Measurements from ENCODE around the gene YY2. TPM values are rescaled to one million over a fixed set of nuclear protein-coding genes. Genes with fewer than 3 reads are reported as not detected.

Gene YY2
- polyA plus RNA-seq, 4 donors = 0.95 to 2.1 TPM; not detected in 2

GRCh38 chrX:21881881-21882574, 26.2 kb downstream of the YY2 start:
- Histone ChIP-seq H3K9me3 (ENCODE audit: control insufficient read depth in 2 of 2, insufficient read depth in 1 of 2, low read depth in 1 of 2, low read length in 1 of 2) (no peaks in the 10 kb centered on the region), H3K36me3 (ENCODE audit: control insufficient read depth in 3 of 3, insufficient read depth in 2 of 3, low read depth in 1 of 3, low read length in 3 of 3) (peaks cover 0 to 4% (median 1%) of the 10 kb centered on the region in 3 donors), H3K27ac (ENCODE audit: low read depth in 1 of 3, low read length in 2 of 3) (no peak overlapping the region), H3K4me1 (ENCODE audit: control insufficient read depth in 3 of 3, insufficient read depth in 2 of 3, low read depth in 1 of 3, low read length in 2 of 3) (peaks cover 0 to 3% (median 0%) of the 10 kb centered on the region in 3 donors), H3K27me3 (ENCODE audit: control insufficient read depth in 3 of 3, insufficient read depth in 3 of 3, low read length in 3 of 3) (no peaks in the 10 kb centered on the region), H3K4me3 (ENCODE audit: low read depth in 1 of 3, low read length in 3 of 3) (no peak overlapping the region)
- 92 to 93% (median 93%) methylated on average over 3 of the region's 3 CpGs for WGBS, 3 donors
- DNase-seq = no peak
- FAIRE-seq = no peak

DNA sequence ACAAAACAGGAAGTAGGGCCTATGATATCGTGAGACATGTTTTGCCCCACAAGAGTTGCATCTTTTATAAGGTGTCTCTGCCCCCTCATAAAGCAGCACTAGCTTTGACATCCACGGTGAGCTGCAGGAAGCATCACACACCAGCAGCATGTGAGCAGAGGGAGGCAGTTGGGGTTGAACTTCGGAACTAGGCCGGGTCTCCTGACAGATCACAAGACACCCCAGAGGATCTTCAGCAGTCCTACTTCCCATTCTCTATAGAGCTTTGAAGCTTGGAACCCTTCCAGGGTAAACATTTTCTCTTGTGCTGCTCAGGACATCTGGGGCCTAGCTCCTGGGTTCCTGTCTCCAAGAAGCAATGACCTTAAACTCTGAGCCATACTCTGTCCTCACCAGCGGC, 27.5 kb downstream of the YY2 start:
- Histone ChIP-seq H3K4me1 (ENCODE audit: control insufficient read depth in 3 of 3, insufficient read depth in 2 of 3, low read depth in 1 of 3, low read length in 2 of 3) (peaks cover 0 to 3% (median 0%) of the 10 kb centered on the region in 3 donors), H3K36me3 (ENCODE audit: control insufficient read depth in 3 of 3, insufficient read depth in 2 of 3, low read depth in 1 of 3, low read length in 3 of 3) (peaks cover 0 to 4% (median 1%) of the 10 kb centered on the region in 3 donors), H3K27ac (ENCODE audit: low read depth in 1 of 3, low read length in 2 of 3) (peak overlapping the region in 1 of 3 donors; percentile 72), H3K9me3 (ENCODE audit: control insufficient read depth in 2 of 2, insufficient read depth in 1 of 2, low read depth in 1 of 2, low read length in 1 of 2) (no peaks in the 10 kb centered on the region), H3K27me3 (ENCODE audit: control insufficient read depth in 3 of 3, insufficient read depth in 3 of 3, low read length in 3 of 3) (no peaks in the 10 kb centered on the region), H3K4me3 (ENCODE audit: low read depth in 1 of 3, low read length in 3 of 3) (no peak overlapping the region)
- WGBS, 3 donors = 61 to 72% (median 70%) methylated on average over 5 of the region's 5 CpGs
- DNase-seq (peak; percentile 0 to 72), FAIRE-seq (no peak)

DNA sequence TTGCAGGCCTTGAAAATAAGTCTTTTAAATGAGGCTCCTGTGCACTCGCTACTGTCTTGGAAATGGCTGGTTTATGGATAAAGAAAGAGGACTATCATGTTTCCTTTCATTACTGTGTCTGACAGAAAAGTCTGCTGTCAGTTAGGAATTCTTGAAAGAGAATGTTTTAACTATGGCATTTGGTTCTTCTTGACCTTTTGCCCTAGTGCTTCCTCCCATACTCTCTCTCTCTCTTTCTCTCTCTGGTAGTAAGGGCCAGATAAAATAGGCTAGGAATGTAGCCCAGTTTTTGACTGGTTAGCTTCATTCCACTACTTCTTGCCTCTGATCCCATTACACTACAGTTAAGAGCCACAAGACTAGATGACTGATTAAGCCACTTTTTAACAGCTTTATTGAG, 29.8 kb downstream of the YY2 start:
- peaks cover 0 to 3% (median 0%) of the 10 kb centered on the region in 3 donors for H3K4me1 ChIP-seq (ENCODE audit: control insufficient read depth in 3 of 3, insufficient read depth in 2 of 3, low read depth in 1 of 3, low read length in 2 of 3)
- FAIRE-seq = no peak
- no peaks in the 10 kb centered on the region for H3K27me3 ChIP-seq (ENCODE audit: control insufficient read depth in 3 of 3, insufficient read depth in 3 of 3, low read length in 3 of 3)
- DNase-seq = no peak
- H3K27ac ChIP-seq (ENCODE audit: low read depth in 1 of 3, low read length in 2 of 3) = no peak overlapping the region
- peaks cover 0 to 2% (median 1%) of the 10 kb centered on the region in 3 donors for H3K36me3 ChIP-seq (ENCODE audit: control insufficient read depth in 3 of 3, insufficient read depth in 2 of 3, low read depth in 1 of 3, low read length in 3 of 3)
- 80 to 96% (median 94%) methylated on average over 1 of the region's 1 CpG for WGBS, 3 donors
- H3K9me3 ChIP-seq (ENCODE audit: control insufficient read depth in 2 of 2, insufficient read depth in 1 of 2, low read depth in 1 of 2, low read length in 1 of 2) = no peaks in the 10 kb centered on the region
- no peak overlapping the region for H3K4me3 ChIP-seq (ENCODE audit: low read depth in 1 of 3, low read length in 3 of 3)

DNA sequence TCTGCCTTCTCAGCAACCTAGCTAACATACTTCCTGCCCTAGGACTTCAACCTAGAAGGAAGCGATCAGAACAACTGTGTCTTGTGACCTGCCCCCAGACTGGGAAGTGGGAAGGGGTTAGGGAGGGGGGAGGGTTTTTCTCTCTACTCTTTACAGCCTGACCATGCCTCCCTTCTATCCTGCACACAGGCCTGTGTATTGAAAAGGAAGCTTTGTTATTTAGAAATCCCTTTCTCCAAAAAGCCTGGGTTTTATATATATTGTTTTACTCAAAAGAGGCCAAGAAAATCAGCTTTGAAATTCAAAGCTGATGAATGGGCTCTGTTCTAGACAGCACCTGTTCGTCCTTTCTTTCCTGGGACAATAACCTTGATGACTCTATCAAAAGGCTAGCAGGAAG, 49.5 kb downstream of the YY2 start:
- no peaks in the 10 kb centered on the region for H3K4me1 ChIP-seq (ENCODE audit: control insufficient read depth in 3 of 3, insufficient read depth in 2 of 3, low read depth in 1 of 3, low read length in 2 of 3)
- peak overlapping the region in 1 of 3 donors; percentile 14 for H3K27ac ChIP-seq (ENCODE audit: low read depth in 1 of 3, low read length in 2 of 3)
- no peaks in the 10 kb centered on the region for H3K9me3 ChIP-seq (ENCODE audit: control insufficient read depth in 2 of 2, insufficient read depth in 1 of 2, low read depth in 1 of 2, low read length in 1 of 2)
- no peaks in the 10 kb centered on the region for H3K36me3 ChIP-seq (ENCODE audit: control insufficient read depth in 3 of 3, insufficient read depth in 2 of 3, low read depth in 1 of 3, low read length in 3 of 3)
- no peaks in the 10 kb centered on the region for H3K27me3 ChIP-seq (ENCODE audit: control insufficient read depth in 3 of 3, insufficient read depth in 3 of 3, low read length in 3 of 3)
- WGBS, 3 donors = 15 to 61% (median 45%) methylated on average over 2 of the region's 2 CpGs
- FAIRE-seq = no peak
- H3K4me3 ChIP-seq (ENCODE audit: low read depth in 1 of 3, low read length in 3 of 3) = no peak overlapping the region
- no peak for DNase-seq

DNA sequence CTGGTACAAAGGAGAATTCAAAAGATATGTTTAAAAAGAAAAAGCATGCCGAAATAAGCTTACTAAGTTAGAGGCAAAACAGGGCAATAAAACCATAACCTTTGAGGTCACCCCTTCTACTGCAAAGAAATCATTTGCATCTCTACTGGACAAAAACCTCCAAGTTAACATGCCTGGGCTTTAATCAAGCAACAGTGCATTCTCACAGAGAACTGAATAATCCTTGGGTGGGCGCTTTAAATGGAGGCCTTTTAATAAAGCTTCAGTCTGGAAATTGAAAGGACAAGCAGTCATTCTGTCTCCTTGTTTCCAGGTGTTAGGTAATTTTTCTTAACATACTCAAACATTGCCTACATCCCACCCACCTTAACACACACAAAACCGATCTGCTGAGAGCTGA, 50.2 kb downstream of the YY2 start:
- Histone ChIP-seq H3K27me3 (ENCODE audit: control insufficient read depth in 3 of 3, insufficient read depth in 3 of 3, low read length in 3 of 3) (no peaks in the 10 kb centered on the region), H3K9me3 (ENCODE audit: control insufficient read depth in 2 of 2, insufficient read depth in 1 of 2, low read depth in 1 of 2, low read length in 1 of 2) (no peaks in the 10 kb centered on the region), H3K27ac (ENCODE audit: low read depth in 1 of 3, low read length in 2 of 3) (no peak overlapping the region), H3K4me1 (ENCODE audit: control insufficient read depth in 3 of 3, insufficient read depth in 2 of 3, low read depth in 1 of 3, low read length in 2 of 3) (no peaks in the 10 kb centered on the region), H3K36me3 (ENCODE audit: control insufficient read depth in 3 of 3, insufficient read depth in 2 of 3, low read depth in 1 of 3, low read length in 3 of 3) (no peaks in the 10 kb centered on the region), H3K4me3 (ENCODE audit: low read depth in 1 of 3, low read length in 3 of 3) (no peak overlapping the region)
- WGBS, 3 donors = 70 to 77% (median 76%) methylated on average over 3 of the region's 3 CpGs
- DNase-seq (no peak), FAIRE-seq (no peak)

DNA sequence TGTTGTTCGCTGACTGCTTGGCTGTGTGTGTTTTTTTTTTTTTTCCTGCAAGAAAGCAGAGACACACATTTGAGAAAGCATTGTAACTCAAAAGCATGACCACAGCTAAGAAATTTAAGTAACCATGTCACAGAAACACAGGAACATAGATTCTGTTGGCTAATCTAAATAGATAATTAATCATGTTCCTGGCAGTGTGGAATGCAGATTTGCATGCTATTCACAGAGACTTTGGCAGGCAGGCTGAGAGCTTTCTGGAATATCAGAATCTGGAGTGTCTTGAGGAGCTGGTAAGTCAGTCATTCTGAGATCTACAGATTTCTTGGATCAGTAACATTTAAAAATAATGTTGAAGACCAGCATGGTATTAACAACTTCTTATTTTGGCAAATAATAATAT, 51.5 kb downstream of the YY2 start:
- no peak for DNase-seq

More for the DNA sequence above, 51.5 kb downstream of the YY2 start:
- FAIRE-seq = no peak
- Histone ChIP-seq H3K4me3 (ENCODE audit: low read depth in 1 of 3, low read length in 3 of 3) (no peak overlapping the region), H3K9me3 (ENCODE audit: control insufficient read depth in 2 of 2, insufficient read depth in 1 of 2, low read depth in 1 of 2, low read length in 1 of 2) (no peaks in the 10 kb centered on the region), H3K27ac (ENCODE audit: low read depth in 1 of 3, low read length in 2 of 3) (no peak overlapping the region), H3K27me3 (ENCODE audit: control insufficient read depth in 3 of 3, insufficient read depth in 3 of 3, low read length in 3 of 3) (no peaks in the 10 kb centered on the region), H3K4me1 (ENCODE audit: control insufficient read depth in 3 of 3, insufficient read depth in 2 of 3, low read depth in 1 of 3, low read length in 2 of 3) (no peaks in the 10 kb centered on the region), H3K36me3 (ENCODE audit: control insufficient read depth in 3 of 3, insufficient read depth in 2 of 3, low read depth in 1 of 3, low read length in 3 of 3) (no peaks in the 10 kb centered on the region)
- 67 to 100% (median 69%) methylated on average over 1 of the region's 1 CpG for WGBS, 3 donors

Other genes starting within 250 kb of the YY2 start
- 1 to 10 TPM in 2 of 4 donors, under 1 TPM in 2; 0.66 to 1.3 (median 0.91) TPM for gene KLHL34, start 197.7 kb upstream of the YY2 start, polyA plus RNA-seq
- gene SMPX, start 97.9 kb upstream of the YY2 start, polyA plus RNA-seq = 1 to 10 TPM in 1 of 4 donors, under 1 TPM in 2, not detected in 1; 0.24 to 4.1 (median 0.78) TPM
- gene MBTPS2, start 16.4 kb upstream of the YY2 start, polyA plus RNA-seq = 10 to 100 TPM in 1 of 4 donors, 1 to 10 TPM in 1, under 1 TPM in 2; 0.54 to 21.5 (median 3.1) TPM
- gene SMS, start 84.7 kb downstream of the YY2 start, polyA plus RNA-seq = 10 to 100 TPM; 60.3 to 89.2 (median 87.5) TPM
- under 1 TPM; 0.31 to 0.67 (median 0.47) TPM for gene PHEX, start 176.3 kb downstream of the YY2 start, polyA plus RNA-seq

Measured in small intestine (tissue), 7 donors.